K562 (cell line): Measurements from ENCODE around the gene KLK3. TPM values are rescaled to one million over a fixed set of nuclear protein-coding genes. Genes with fewer than 3 reads are reported as not detected.

ENCODE experiments used
- CGGBP1 ChIP-seq: fragments of 250-450 bp; sonication (Bioruptor Pico); IDR thresholded peaks from 2 replicates; pipeline ENCODE4 v1.9.0; 2021; ENCODE audit warnings: mild to moderate bottlenecking
- ELK1 ChIP-seq: sonication (generic); formaldehyde crosslinking; IDR thresholded peaks from 2 replicates; pipeline ENCODE4 v1.8.1; 2022; ENCODE audit warnings: missing genetic modification reagents
- GTF2B ChIP-seq: IDR thresholded peaks from 2 replicates; pipeline ENCODE4 v1.6.1; 2011; ENCODE audit not compliant: insufficient read length; ENCODE audit errors: extremely low read depth
- JUNB ChIP-seq: fragments of 450-650 bp; formaldehyde crosslinking; conservative IDR thresholded peaks from 2 replicates; pipeline ENCODE4 v1.4.0; 2020; ENCODE audit warnings: mild to moderate bottlenecking
- JUND ChIP-seq, 2 experiments: IDR thresholded peaks; 2 replicates in 1 of 2; 3 replicates in 1 of 2; pipeline ENCODE4 v1.6.1; 2011; ENCODE audit warnings: borderline replicate concordance in 2 of 2, low read depth in 2 of 2, low read length in 2 of 2, improper control_type of control experiment in 1 of 2, missing biosample characterization in 1 of 2, missing genetic modification characterization in 1 of 2, missing genetic modification reagents in 1 of 2
- NR2F6 ChIP-seq: fragments of 450-650 bp; formaldehyde crosslinking; IDR thresholded peaks from 2 replicates; pipeline ENCODE4 v1.4.0; 2020; ENCODE audit warnings: mild to moderate bottlenecking
- PPARD ChIP-seq: fragments of 250-450 bp; sonication (Bioruptor Pico); IDR thresholded peaks from 2 replicates; pipeline ENCODE4 v1.8.0; 2022; ENCODE audit warnings: inconsistent platforms, mild to moderate bottlenecking, moderate library complexity
- SP1 ChIP-seq: sonication (generic); formaldehyde crosslinking; IDR thresholded peaks from 2 replicates; pipeline ENCODE4 v1.8.1; 2022; ENCODE audit warnings: mild to moderate bottlenecking, missing genetic modification reagents
- SUPT5H ChIP-seq: fragments of 450-650 bp; IDR thresholded peaks from 2 replicates; pipeline ENCODE4 v1.6.1; 2016
- ZNF263 ChIP-seq: sonication (generic); formaldehyde crosslinking; IDR thresholded peaks from 2 replicates; pipeline ENCODE4 v1.8.0; 2022; ENCODE audit warnings: mild to moderate bottlenecking, missing genetic modification reagents, borderline replicate concordance
- ZNF766 ChIP-seq: fragments of 200-800 bp; sonication (Bioruptor generic); conservative IDR thresholded peaks from 2 replicates; pipeline ENCODE4 v1.6.1; 2016; ENCODE audit warnings: missing genetic modification characterization, missing compliant biosample characterization
- polyA plus RNA-seq, 8 experiments: library from polyadenylated mRNA; depleted of rRNA in 4 of 8; stranded (reverse) in 5 of 8; unstranded in 3 of 8; fragments of >200 nt; fragmentation: Nextera tagmentation in 2 of 8; fragmentation: Illumina TruSeq in 1 of 8; extraction: Ambion mirVana in 2 of 8; extraction: Trizol in 1 of 8; gene quantifications; 2 replicates each; pipeline versions ENCODE4 v1.2.1 to v1.2.3, GENCODE V29; 2011 to 2014; ENCODE audit warnings: inconsistent platforms in 1 of 8, missing spikeins in 1 of 8
- total RNA-seq, 7 experiments: library from RNA; depleted of rRNA in 6 of 7; stranded (reverse); fragments of >200 nt in 6 of 7; fragmentation: Illumina TruSeq in 2 of 7; extraction: Trizol in 2 of 7; gene quantifications; 2 replicates each; pipeline versions ENCODE4 v1.2.1 to v1.2.3, GENCODE V29; 2011 to 2021; ENCODE audit warnings: low replicate concordance in 1 of 7
- TF ChIP-seq, protein P1 (sequence below): fragments of 450-650 bp; IDR thresholded peaks from 2 replicates; pipeline ENCODE4 v1.7.1; 2018; ENCODE audit warnings: mild to moderate bottlenecking, low read depth; ENCODE audit not compliant: partially characterized antibody
- TF ChIP-seq, protein P2 (sequence below), 2 experiments: fragments of 450-650 bp; formaldehyde crosslinking in 1 of 2; IDR thresholded peaks; 2 replicates each; pipeline versions ENCODE4 v1.4.0 to v1.6.1; 2014 to 2020; ENCODE audit warnings: mild to moderate bottlenecking in 2 of 2, borderline replicate concordance in 1 of 2, low read depth in 1 of 2

Gene KLK3
- total and polyA plus RNA-seq, 9 of the 15 experiments (the other 6 are each of a cell fraction or from before 2014, with no cell fraction given) = not detected

DNA sequence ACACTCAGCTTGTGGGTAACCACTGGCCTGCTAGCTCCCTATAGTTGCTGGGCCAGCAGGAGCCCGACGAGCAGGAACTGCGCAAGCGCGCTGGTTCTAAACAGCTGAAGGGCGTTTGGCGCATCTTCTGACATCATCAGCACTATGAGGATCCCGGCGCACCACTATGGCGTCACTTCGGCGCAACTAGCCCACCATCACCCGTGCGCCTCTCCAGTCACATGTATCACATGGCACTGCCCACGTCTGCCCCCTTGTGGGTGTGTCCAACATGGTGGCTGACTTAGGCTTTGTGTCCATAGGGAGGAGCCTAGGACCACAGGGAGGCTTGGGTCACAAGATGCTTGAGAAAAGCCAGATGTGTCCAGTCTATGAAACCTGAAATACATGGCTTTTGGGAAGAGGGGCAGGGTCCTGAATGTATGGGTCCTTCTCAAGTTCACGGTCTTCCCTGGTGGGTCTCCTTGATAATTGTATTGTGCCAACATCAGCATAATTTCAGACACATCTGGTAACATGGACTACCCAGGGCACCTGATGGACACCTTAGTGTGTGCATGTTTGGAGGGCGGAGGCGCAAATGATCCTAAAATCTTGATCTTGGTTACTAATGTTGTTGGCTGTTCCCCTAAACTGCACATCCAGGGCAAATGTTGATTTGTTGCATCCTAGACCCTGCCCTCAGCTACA is 38.5 kb downstream of the KLK3 start (continued):
- TF ChIP-seq, protein P1, sequence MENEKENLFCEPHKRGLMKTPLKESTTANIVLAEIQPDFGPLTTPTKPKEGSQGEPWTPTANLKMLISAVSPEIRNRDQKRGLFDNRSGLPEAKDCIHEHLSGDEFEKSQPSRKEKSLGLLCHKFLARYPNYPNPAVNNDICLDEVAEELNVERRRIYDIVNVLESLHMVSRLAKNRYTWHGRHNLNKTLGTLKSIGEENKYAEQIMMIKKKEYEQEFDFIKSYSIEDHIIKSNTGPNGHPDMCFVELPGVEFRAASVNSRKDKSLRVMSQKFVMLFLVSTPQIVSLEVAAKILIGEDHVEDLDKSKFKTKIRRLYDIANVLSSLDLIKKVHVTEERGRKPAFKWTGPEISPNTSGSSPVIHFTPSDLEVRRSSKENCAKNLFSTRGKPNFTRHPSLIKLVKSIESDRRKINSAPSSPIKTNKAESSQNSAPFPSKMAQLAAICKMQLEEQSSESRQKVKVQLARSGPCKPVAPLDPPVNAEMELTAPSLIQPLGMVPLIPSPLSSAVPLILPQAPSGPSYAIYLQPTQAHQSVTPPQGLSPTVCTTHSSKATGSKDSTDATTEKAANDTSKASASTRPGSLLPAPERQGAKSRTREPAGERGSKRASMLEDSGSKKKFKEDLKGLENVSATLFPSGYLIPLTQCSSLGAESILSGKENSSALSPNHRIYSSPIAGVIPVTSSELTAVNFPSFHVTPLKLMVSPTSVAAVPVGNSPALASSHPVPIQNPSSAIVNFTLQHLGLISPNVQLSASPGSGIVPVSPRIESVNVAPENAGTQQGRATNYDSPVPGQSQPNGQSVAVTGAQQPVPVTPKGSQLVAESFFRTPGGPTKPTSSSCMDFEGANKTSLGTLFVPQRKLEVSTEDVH = no peak
- TF ChIP-seq SP1 (CRISPR knock-in tag) (no peak), SUPT5H (no peak), JUNB (CRISPR knock-in tag) (no peak), JUND (IDR thresholded peaks at IDR 0.05; ENCODE audit: borderline replicate concordance, low read depth, low read length) (0 out of 2 replicates have a peak, but pooled peaks have one; percentile 4), JUND (tag; IDR thresholded peaks at IDR 0.05; ENCODE audit: borderline replicate concordance, low read depth, low read length) (no peak), ZNF263 (CRISPR knock-in tag) (no peak), CGGBP1 (CRISPR knock-in tag) (no peak), NR2F6 (CRISPR knock-in tag) (no peak), GTF2B (no peak), PPARD (CRISPR knock-in tag) (no peak), ELK1 (CRISPR knock-in tag) (no peak), ZNF766 (CRISPR knock-in tag) (no peak)
- TF ChIP-seq, protein P2, sequence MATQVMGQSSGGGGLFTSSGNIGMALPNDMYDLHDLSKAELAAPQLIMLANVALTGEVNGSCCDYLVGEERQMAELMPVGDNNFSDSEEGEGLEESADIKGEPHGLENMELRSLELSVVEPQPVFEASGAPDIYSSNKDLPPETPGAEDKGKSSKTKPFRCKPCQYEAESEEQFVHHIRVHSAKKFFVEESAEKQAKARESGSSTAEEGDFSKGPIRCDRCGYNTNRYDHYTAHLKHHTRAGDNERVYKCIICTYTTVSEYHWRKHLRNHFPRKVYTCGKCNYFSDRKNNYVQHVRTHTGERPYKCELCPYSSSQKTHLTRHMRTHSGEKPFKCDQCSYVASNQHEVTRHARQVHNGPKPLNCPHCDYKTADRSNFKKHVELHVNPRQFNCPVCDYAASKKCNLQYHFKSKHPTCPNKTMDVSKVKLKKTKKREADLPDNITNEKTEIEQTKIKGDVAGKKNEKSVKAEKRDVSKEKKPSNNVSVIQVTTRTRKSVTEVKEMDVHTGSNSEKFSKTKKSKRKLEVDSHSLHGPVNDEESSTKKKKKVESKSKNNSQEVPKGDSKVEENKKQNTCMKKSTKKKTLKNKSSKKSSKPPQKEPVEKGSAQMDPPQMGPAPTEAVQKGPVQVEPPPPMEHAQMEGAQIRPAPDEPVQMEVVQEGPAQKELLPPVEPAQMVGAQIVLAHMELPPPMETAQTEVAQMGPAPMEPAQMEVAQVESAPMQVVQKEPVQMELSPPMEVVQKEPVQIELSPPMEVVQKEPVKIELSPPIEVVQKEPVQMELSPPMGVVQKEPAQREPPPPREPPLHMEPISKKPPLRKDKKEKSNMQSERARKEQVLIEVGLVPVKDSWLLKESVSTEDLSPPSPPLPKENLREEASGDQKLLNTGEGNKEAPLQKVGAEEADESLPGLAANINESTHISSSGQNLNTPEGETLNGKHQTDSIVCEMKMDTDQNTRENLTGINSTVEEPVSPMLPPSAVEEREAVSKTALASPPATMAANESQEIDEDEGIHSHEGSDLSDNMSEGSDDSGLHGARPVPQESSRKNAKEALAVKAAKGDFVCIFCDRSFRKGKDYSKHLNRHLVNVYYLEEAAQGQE (IDR thresholded peaks at IDR 0.05; ENCODE audit: borderline replicate concordance) = no peak
- TF ChIP-seq, protein P2 (CRISPR knock-in tag; IDR thresholded peaks at IDR 0.05; ENCODE audit: low read depth) = no peak
